HG02623 (cell line): ENCODE measurements around the gene BRD4.

Experiments
- ATAC-seq: cut with Tn5 transposase; IDR thresholded peaks from one replicate; pipeline ENCODE4 v1.9.1; 2021; ENCODE audit warnings: moderate library complexity; ENCODE audit not compliant: unreplicated experiment

BRD4 gene

DNA sequence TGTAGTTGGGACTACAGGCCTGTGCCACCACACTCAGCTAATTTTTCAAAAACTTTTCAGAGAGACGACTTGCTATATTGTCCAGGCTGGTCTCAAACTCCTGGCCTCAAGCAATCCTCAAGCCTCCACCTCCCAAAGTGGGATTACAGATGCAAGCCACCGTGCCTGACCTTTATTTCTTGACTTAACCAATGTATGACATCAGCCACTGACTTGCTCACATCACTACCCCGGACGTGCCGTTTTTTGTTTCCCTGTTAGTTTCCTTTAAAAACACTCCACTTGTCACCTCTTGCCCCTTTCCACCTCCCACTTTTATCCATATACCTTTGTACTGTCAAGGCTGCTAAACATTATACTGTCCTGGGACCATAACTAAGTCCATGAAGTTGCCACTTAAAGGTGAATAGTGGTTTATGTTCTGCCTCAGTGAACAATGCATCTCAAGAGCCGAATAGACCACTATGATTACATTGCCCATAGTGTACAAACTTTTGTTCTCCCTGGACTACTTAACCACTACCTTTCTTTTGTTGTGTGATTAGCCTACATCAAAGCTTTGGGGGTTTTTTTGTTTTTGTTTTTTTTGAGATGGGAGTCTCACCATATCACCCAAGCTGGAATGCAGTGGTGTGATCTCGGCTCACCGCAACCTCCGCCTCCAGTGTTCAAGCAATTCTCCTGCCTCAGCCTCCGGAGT is 97.8 kb downstream of the BRD4 start:
- ATAC-seq = no peak

DNA sequence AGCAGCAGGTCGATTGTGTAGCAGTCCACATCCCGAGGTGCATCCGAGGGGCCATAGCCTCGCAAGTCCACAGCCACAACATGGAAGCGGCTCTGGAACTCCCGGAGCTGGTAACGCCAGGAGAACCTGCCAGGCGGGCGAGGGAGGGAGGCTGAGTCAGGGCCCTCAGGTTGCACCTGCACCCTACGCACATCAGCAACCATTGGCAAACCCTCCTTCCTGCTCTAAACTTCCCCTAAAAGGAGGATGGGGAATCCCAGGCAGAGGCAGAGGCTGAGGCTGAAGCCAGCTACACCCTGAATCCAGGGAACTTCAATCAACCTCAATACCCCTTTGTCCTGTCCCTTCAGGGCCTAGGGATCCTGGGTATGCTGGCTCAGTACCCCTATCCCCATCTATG is 101.1 kb downstream of the BRD4 start:
- ATAC-seq = no peak

DNA sequence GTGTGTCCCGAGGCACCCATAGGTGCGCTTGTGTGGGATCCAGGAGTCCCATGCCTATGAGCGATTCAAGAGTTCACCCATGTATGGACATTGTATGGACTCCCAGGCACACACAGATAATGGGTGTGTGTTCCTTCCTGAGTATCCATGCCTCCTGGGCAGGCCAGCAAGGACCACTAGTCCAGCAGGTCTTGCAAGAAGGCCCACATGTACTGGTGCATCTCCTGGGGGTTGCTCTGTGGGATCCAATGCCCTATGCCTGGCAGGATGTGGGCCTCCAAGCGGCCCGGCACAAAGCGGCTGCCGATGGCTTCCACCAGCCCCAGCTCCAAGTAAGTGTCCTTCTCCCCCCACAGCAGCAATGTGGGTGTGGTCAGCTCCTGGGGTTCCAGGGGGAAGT is 105.1 kb downstream of the BRD4 start:
- no peak for ATAC-seq

DNA sequence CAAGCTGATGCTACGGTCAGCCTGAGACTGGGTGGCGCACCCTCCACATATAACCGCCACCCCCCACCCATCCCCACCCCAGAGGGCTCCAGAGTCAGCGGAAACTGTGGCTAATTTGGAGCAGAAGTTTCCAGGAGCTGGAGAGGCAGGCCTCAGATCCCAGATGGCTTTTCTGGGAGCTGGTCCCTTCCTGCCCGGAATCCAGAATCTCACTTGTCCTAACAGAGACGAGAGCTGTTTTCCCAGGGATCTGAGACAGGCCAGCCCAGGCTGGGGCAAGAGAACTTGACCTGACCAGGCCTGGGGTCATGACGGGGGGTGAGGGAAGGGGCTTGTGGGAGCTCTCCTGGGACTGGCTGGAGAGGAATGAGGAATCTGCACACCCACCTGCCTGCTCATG is 106.6 kb downstream of the BRD4 start:
- no peak for ATAC-seq

DNA sequence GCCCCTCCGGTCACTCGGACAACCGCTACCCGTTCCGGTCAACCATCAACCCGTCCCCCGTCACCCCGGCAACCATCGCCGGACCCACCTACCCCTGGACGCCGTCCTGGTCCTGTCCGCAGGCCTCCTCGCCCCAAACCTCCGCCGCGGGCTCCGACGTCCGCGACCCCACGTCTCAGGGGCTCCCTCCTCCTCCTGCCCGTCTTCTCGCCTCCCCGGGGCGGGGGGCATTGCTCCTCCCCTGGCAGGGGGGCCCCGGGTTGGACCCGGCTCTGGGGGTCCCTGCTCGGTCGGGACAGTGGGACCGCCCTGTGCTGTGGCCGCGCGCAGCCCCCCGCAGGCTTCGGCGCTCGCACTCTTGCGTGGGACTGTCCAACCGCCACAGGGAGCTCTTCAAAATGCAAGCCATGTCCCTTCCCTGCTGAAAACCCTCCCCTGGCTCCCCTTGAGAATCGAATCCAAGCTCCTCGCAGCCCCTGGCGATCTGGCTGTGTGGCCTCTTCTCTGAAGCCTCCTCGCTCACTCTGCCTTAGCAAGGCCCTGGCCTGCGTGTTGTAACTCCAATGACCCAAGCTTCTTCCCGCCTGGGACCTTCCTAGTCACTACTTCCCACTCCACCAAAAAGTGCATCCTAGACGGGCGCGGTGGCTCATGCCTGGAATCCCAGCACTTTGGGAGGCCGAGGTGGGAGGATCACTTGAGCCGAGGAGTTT is 108.5 kb downstream of the BRD4 start:
- ATAC-seq = no peak

DNA sequence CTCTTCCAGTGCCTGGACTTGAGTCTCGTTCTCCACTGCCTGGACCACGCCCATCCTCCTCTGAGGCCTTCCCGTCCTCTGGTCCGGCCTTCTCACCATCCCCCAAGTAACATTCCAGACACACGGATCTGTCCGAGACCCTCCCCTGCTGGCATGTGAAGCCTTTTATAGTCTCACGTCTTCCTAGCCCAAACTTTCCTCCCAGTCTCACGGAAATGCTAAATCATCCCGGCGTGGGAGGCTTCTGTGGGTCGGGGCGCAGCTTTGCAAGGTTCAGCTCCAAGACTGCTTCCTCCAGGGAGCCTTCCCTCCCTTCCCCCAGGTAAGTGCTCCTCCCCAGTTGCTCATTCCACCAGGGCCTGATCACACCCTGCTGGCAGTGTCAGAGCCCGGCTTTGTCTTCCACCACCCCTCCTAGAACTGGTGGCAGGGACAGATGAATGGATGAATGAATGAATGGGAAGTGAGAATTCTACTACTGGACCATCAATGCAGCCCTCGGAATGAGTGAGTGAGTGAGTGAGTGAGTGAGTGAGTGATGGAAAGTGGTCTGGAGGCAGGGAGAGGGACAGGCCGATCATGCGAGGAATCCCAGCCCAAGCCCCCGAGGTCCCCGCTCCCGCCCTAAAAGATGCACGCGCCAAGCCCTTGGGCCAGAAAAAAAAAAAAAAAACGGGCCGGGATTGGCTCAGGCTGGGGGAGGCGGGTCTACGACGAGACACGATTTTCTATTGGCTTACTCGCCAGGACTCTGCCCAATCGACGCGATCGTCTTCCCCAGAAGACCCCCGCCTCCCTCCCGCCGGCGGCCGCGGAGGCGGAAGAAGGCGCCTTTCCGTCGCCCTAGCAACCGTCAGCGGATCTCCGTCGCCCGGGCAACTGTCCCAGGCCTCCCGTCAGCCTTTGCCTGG is 109.3 kb downstream of the BRD4 start:
- peak; percentile 77 for ATAC-seq

DNA sequence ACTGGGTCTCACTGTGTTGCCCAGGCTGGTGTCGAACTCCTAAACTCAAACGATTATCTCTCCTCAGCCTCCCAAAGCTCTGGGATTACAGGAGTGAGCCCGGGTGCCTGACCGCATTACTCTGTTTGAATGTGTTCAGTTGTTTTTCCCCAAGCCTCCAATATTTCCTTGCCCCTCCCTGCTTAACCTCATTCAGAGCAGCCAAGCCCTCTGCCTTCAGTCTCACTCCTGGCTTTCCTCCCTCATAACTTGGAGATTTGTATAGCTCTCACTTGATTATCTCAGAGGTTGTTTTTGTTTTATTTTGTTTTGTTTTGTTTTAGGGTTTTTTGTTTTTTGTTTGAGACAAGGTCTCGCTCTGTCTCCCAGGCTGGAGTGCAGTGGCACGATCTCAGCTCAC is 111.5 kb downstream of the BRD4 start:
- no peak for ATAC-seq

DNA sequence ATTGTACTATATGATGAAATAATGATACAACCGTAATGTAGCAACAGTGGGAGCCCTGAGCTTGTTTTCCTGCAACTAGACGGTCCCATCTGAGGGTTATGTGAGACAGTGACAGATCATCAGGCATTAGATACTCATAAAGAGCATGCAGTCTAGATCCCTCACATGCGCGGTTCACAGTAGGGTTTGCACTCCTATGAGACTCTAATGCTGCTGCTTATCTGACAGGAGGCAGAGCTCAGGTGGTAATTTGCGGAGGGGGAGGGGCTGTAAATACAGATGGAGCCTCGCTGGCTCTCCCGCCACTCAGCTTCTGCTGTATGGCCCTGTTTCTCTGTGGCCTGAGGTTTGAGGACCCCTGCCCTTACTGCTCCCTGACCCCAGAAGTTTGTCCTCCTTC is 113.8 kb downstream of the BRD4 start:
- no peak for ATAC-seq

DNA sequence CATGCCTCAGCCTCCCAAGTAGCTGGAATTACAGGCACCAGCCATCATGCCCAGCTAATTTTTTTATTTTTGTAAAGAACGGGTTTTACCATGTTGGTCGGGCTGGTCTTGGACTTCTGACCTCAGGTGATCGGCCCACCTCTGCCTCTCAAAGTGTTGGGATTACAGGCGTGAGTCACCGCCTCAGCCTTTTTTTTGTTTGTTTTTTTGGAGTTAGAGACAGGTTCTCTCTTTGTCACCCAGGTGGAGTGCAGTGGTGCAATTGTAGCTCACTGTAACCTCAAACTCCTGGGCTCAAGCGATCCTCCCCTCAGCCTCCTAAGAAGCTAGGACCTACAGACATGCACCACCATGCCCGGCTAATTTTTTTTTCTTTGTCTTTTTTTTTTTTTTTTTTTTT is 116.0 kb downstream of the BRD4 start:
- no peak for ATAC-seq

DNA sequence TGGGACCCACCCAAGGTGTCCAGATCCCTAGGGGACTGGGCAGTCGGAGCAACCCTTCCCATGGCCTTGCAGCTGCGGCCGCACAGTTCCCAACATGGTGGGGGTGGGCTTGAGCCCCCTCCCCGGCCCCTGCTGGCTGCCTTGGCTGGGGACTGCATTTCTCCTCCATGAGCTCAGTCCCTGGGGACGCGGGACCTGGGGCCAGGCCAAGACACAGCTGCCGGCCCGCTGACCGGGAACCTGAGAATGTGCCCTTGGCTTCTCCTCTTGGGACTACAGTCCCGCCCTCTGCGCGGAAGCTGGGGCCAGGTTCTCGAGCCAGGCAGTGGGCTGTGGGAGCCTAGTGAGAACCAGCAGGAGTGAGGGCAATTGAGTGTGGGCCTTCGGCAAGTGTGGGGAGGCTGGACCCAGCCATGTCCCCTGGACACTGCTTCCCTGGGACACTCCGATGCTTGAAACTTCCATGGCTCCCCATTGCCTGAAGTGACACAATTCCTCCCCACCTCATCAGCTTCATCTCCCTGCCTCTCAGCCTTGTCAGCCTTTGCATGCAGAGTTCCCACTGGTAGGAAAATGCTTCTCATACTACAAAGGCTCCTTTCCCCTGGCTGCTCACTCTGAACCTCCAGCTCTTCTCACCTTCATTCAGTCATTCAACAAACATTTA is 118.5 kb downstream of the BRD4 start:
- no peak for ATAC-seq

DNA sequence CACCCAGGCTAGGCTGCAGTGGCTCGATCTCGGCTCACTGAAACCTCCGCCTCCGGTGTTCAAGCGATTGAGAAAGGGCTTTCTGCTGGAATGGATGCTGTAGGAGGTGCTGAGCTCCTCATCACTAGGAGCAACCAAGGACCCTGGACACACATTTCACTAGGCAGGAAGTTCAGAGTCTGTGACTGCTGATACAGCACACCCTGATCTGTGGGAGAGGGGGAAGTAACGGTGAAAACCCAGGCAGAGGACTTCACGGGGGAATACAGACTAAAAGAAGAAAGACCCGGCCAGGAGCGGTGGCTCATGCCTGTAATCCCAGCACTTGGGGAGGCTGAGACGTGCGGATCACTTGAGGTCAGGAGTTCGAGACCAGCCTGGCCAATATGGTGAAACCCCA is 119.6 kb downstream of the BRD4 start:
- ATAC-seq = no peak

DNA sequence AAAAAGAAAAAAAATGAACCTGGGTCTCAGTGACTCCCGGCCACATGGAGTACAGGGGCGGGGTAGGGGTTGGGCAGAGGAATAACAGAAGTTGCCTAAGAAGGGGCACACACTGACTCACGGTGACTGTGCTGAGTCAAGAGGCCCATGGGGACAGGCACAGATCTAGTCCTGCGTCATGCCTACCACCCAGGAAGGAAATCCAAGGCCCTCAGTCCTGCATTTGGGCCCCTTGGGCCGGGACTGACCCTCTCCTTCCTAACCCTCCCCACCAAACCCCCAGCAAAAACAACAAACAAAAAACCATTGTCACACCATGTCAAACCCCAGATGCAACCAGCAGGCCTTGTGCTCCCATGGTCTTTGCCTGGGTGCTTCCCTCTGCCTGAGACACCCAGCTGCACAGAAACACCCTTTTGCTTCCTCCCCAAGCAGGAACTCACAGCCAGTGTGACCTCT is 122.0 kb downstream of the BRD4 start:
- ATAC-seq = no peak

DNA sequence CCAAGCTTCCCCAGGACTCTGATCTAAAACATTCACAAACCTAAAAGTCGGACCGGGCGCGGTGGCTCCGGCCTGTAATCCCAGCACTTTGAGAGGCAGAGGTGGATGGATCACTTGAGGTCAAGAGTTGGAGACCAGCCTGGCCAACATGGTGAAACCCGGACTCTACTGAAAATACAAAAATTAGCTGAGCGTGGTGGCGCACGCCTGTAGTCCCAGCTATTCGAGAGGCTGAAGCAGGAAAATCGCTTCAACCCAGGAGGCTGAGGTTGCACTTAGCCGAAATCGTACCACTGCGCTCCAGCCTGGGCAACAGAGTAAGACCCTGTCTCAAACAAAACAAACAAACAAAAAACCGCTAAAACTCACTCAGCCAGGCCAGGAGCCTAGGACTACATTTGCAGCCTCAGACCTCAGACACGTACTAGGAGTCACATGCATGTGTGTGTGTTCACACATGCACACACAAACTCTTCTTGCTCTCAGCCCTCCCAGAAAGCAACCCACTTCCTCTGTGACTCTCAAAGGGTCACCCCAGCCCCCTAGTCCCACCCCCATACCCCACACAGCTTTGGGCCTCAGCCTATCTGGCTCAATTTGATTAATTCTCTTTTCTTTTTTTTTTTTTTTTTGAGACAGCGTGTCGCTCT is 130.8 kb downstream of the BRD4 start:
- no peak for ATAC-seq

DNA sequence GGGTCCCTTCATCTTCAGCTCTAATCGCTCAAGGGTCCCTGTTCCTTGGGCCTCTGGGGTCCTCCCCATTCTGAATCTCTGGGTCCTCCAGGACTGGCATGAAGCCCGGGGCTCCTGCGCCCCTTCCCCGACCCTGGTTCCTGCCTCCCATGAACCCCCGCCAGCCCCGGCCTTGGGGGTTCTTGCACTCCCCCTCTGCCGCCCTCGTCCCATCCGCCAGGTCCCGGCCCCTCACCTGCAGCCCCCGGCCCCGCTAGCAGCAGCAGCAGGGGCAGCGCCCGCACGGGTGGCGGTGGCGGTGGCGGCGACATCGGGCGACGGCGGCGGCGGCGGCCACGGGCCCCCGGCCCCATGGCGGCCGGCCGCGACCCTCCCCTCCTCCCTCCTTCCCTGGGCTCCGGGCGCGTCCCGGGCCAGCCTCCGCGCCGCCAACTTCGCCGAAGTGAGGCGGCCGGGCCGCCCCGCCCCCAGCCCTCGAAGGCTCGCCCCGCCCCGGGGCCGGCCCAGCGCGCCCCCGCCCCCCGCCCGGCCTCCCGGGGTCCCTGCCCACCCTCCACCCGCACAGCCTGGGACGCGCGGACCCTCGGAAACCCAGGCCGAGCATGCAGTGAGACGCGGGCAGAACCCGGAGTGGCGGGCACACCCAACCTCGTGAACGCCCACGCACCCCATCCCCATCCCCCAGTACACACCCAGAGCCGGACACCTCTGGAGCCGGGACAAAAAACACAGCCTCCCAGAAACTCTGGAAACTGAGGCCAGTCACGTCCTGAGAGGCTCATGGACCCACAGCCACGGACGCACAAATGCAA is 131.6 kb downstream of the BRD4 start, which contains the start of gene NOTCH3:
Gene NOTCH3, minus strand, starts transcription at position 443 of the 812 bp plus-strand sequence. Its CDS starts 90 bp downstream, at position 353.
- no peak for ATAC-seq

DNA sequence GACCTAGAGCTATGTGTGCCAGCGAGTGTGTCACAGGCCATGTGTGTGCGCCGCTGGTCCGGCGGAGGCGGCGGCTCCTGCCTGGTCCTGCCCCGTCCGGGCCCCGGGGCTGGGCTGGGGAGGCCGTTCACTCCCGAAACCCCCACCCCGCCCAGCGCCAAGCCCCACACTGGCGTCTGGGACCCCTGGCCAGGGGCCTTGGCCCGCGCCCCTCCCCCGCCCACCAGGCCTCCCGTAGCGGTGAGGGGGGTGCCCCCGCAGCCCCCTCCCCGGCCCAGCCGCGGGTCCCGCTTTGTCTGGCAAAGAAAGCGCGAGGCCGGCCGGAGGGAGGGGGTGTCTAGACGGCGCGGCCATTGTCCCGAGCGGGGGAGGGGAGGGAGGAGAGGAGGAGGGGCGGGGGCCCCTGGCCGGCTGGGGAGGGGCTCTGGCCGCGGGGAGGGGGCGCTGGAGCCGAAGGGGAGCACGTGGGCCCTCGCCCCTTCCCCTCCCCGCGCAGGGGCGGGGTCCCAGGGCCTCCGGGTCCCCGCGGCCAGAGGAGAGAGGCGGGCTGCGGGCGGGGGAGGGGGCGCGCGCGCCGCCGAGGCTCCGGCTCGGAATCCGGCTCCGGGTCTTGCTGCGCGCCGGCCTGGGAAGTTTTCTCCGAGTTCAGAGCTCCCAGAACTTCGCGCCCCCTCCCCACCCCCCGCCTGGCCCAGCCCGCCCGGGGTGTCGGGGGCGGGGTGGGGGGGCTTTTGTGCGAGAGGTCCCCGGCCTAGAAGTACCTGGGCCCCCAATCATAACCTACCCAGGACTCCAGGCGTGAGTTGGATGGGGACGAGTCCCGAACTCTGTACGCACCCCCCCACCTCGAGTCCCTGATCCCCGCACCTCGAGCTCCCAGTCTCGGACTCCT is 132.4 kb downstream of the BRD4 start:
- no peak for ATAC-seq

DNA sequence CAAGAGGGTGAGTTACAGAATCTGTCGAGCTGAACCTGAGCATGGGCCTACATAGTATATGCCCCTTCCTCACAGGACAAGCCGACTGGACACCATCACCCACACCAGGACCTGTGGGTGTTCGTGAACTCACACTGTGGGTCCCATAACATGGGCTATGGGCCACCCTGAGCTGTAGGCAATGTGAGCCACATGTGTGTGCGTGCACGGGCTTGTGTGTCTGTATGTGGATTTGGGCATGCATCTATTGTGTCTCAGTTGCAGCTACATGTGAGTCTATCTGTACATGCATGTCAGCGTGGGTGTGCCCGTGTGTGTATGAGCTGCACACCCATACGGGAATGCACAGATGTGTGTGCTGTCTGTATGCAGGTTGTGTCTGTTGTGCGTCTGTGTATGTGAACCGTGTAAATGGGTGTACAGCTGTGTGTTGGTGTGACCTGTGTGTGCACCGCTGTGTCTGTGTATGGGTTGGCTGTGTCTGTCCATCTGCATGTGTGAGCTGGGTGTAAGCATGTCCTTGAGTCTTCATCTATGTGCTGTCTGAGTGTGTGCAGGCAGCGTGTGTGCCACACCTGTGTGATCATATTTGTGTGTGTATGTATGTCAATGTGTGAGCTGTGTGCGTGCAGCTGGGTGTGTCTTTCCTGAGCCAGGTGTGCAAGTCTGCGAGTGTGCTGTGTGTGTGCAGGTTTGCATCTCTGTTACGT is 133.2 kb downstream of the BRD4 start:
- no peak for ATAC-seq

DNA sequence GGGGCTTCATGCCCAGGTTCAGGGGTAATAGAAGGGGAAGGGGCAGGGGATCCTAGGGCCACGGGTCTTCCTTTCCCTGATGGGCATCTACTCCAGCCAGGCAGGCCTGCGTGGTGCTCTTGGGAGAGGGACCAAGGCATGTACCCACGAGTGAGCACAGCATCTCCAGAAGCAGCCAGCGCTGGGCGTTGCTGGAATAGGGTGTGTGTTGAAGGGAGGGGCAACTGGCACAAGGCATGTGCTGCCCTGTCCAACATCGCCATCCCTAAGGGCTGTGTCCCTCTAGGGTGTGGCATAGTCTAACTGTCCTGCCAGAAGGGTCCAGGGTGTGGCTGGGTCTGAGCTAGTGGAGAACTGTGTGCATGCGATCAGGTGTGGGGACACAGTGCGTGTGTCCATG is 134.4 kb downstream of the BRD4 start:
- no peak for ATAC-seq
